SK-N-SH treated with all-trans-retinoic acid at 6 μM for 48 hours (cell line): ENCODE data around the gene LYPD6B.

Experiments
- ATAC-seq: fragments of 200-7000 bp; cut with Tn5 transposase; 3 replicates; pipeline ENCODE4 v1.9.1; 2020; ENCODE audit warnings: mild to moderate bottlenecking, moderate library complexity
- ARNTL ChIP-seq: fragments of 450-650 bp; formaldehyde crosslinking; IDR thresholded peaks from 2 replicates; pipeline ENCODE4 v1.5.0; 2020; ENCODE audit warnings: low read depth, mild to moderate bottlenecking, moderate library complexity, borderline replicate concordance
- BACH2 ChIP-seq: fragments of 250-450 bp; sonication (Bioruptor Pico); IDR thresholded peaks from 2 replicates; pipeline ENCODE4 v1.9.0; 2021; ENCODE audit warnings: mild to moderate bottlenecking, borderline replicate concordance
- CSDC2 ChIP-seq: fragments of 250-450 bp; sonication (Bioruptor Pico); IDR thresholded peaks from 2 replicates; pipeline ENCODE4 v1.5.0; 2020; ENCODE audit warnings: mild to moderate bottlenecking, moderate library complexity
- ESRRG ChIP-seq: fragments of 250-450 bp; sonication (Bioruptor Pico); IDR thresholded peaks from 2 replicates; pipeline ENCODE4 v1.6.1; 2021; ENCODE audit warnings: mild to moderate bottlenecking
- GLIS3 ChIP-seq: fragments of 250-450 bp; sonication (Bioruptor Pico); IDR thresholded peaks from 2 replicates; pipeline ENCODE4 v1.5.0; 2020; ENCODE audit warnings: mild to moderate bottlenecking, moderate library complexity
- ISL1 ChIP-seq: fragments of 250-450 bp; sonication (Bioruptor Pico); IDR thresholded peaks from 2 replicates; pipeline ENCODE4 v2.1.2; 2022; ENCODE audit warnings: mild to moderate bottlenecking, moderate library complexity
- PATZ1 ChIP-seq: fragments of 250-450 bp; sonication (Bioruptor Pico); IDR thresholded peaks from 2 replicates; pipeline ENCODE4 v1.8.0; 2020; ENCODE audit warnings: mild to moderate bottlenecking, moderate library complexity, borderline replicate concordance
- RARB ChIP-seq: fragments of 250-450 bp; sonication (Bioruptor Pico); IDR thresholded peaks from 2 replicates; pipeline ENCODE4 v1.8.0; 2021; ENCODE audit warnings: mild to moderate bottlenecking, moderate library complexity
- TCF4 ChIP-seq: fragments of 250-450 bp; sonication (Bioruptor Pico); IDR thresholded peaks from 2 replicates; pipeline ENCODE4 v1.8.0; 2021; ENCODE audit warnings: mild to moderate bottlenecking, moderate library complexity, borderline replicate concordance
- TOX ChIP-seq: fragments of 250-450 bp; sonication (Bioruptor Pico); IDR thresholded peaks from 2 replicates; pipeline ENCODE4 v1.8.0; 2021; ENCODE audit warnings: mild to moderate bottlenecking, moderate library complexity, borderline replicate concordance
- ZFP3 ChIP-seq: fragments of 250-450 bp; sonication (Bioruptor Pico); IDR thresholded peaks from 2 replicates; pipeline ENCODE4 v1.5.0; 2020; ENCODE audit warnings: mild to moderate bottlenecking, moderate library complexity
- ZFP30 ChIP-seq: fragments of 450-650 bp; formaldehyde crosslinking; IDR thresholded peaks from 2 replicates; pipeline ENCODE4 v1.5.0; 2022; ENCODE audit warnings: mild to moderate bottlenecking, moderate library complexity
- ZNF565 ChIP-seq: fragments of 450-650 bp; formaldehyde crosslinking; conservative IDR thresholded peaks from 2 replicates; pipeline ENCODE4 v1.5.0; 2020; ENCODE audit warnings: low read depth, mild to moderate bottlenecking, moderate library complexity
- ZNF70 ChIP-seq: fragments of 450-650 bp; formaldehyde crosslinking; IDR thresholded peaks from 2 replicates; pipeline ENCODE4 v1.5.0; 2020; ENCODE audit warnings: mild to moderate bottlenecking, moderate library complexity
- TF ChIP-seq, protein P1 (sequence below): fragments of 250-450 bp; sonication (Bioruptor Pico); IDR thresholded peaks from 2 replicates; pipeline ENCODE4 v1.5.0; 2020; ENCODE audit warnings: mild to moderate bottlenecking, moderate library complexity
- TF ChIP-seq, protein P2 (sequence below): fragments of 250-450 bp; sonication (Bioruptor Pico); IDR thresholded peaks from 2 replicates; pipeline ENCODE4 v1.5.1; 2020; ENCODE audit warnings: low read depth, mild to moderate bottlenecking, moderate library complexity
- TF ChIP-seq, protein P3 (sequence below): fragments of 250-450 bp; sonication (Bioruptor Pico); IDR thresholded peaks from 2 replicates; pipeline ENCODE4 v1.8.0; 2021; ENCODE audit warnings: low read depth, mild to moderate bottlenecking, moderate library complexity, borderline replicate concordance

LYPD6B gene

DNA sequence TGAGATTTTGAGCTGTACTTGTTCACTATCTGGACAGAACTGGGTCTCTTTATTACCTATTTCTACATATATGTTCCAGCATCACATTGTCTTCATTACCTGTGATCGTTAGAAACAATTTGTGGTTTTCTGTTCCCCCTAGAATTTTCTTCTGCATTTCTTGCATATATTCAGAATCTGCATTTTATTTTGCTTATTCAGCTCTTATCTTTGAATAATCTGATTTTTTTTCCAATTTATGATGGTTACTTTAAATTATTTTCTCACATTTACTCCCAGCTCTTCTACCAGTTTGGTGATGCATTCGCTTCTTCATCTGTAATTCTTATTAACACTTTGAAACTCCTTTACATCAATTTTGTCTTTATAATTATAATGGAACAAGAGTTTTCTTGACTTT, 55.1 kb downstream of the LYPD6B start (continued):
- TF ChIP-seq, protein P1, sequence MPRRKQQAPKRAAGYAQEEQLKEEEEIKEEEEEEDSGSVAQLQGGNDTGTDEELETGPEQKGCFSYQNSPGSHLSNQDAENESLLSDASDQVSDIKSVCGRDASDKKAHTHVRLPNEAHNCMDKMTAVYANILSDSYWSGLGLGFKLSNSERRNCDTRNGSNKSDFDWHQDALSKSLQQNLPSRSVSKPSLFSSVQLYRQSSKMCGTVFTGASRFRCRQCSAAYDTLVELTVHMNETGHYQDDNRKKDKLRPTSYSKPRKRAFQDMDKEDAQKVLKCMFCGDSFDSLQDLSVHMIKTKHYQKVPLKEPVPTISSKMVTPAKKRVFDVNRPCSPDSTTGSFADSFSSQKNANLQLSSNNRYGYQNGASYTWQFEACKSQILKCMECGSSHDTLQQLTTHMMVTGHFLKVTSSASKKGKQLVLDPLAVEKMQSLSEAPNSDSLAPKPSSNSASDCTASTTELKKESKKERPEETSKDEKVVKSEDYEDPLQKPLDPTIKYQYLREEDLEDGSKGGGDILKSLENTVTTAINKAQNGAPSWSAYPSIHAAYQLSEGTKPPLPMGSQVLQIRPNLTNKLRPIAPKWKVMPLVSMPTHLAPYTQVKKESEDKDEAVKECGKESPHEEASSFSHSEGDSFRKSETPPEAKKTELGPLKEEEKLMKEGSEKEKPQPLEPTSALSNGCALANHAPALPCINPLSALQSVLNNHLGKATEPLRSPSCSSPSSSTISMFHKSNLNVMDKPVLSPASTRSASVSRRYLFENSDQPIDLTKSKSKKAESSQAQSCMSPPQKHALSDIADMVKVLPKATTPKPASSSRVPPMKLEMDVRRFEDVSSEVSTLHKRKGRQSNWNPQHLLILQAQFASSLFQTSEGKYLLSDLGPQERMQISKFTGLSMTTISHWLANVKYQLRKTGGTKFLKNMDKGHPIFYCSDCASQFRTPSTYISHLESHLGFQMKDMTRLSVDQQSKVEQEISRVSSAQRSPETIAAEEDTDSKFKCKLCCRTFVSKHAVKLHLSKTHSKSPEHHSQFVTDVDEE = no peak
- TF ChIP-seq ZFP3 (no peak), BACH2 (CRISPR knock-in tag) (no peak), ZFP30 (CRISPR knock-in tag) (no peak), ISL1 (CRISPR knock-in tag) (no peak), RARB (no peak), ARNTL (CRISPR knock-in tag) (no peak), ZNF70 (CRISPR knock-in tag) (no peak), TOX (CRISPR knock-in tag) (no peak)
- TF ChIP-seq, protein P2, sequence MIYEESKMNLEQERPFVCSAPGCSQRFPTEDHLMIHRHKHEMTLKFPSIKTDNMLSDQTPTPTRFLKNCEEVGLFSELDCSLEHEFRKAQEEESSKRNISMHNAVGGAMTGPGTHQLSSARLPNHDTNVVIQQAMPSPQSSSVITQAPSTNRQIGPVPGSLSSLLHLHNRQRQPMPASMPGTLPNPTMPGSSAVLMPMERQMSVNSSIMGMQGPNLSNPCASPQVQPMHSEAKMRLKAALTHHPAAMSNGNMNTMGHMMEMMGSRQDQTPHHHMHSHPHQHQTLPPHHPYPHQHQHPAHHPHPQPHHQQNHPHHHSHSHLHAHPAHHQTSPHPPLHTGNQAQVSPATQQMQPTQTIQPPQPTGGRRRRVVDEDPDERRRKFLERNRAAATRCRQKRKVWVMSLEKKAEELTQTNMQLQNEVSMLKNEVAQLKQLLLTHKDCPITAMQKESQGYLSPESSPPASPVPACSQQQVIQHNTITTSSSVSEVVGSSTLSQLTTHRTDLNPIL (CRISPR knock-in tag) = no peak

DNA sequence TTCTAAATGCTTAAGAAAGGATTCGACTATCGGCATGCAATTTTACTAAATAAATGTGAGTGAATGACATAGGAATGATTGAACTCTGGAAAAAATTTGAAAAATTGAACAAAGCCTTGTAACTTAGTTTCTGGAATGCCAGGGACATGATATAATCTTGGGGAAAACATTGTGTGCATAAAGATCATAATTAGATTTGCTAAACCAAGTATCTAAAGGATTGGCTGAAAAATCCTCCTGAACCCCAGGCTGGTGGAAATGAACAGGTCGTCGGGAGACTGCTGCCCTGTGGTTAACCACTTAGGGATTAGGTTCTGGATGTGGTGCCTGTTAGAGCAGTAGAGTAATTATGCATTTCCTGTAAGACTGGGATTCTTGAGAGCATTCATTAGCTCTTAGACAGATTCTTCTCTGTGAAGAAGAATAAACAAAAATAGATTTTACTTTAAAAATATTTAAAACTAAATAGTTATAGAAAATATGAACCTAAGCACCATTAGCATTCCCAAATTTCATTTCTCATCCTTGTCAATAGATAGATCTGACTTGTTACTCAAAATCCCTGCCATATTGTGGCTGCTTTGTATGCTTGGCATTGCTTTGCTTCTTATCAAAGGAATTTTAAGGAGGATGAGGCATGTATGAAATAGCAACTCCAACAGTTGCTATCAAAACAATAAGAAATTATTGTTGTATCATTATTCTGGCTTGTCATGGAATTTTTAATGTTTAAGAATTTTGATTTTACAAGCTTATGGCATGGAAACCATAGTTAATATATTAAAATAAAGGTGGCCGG, 55.9 kb downstream of the LYPD6B start:
- TF ChIP-seq, protein P2 (CRISPR knock-in tag) = peak; percentile 87
- TF ChIP-seq CSDC2 (CRISPR knock-in tag) (peak; percentile 60; the same call in 1 of the 2 replicates), GLIS3 (no peak), PATZ1 (no peak), ISL1 (CRISPR knock-in tag) (peak; percentile 78), TCF4 (CRISPR knock-in tag) (no peak), ESRRG (CRISPR knock-in tag) (no peak)
- peak; percentile 82 for ATAC-seq

DNA sequence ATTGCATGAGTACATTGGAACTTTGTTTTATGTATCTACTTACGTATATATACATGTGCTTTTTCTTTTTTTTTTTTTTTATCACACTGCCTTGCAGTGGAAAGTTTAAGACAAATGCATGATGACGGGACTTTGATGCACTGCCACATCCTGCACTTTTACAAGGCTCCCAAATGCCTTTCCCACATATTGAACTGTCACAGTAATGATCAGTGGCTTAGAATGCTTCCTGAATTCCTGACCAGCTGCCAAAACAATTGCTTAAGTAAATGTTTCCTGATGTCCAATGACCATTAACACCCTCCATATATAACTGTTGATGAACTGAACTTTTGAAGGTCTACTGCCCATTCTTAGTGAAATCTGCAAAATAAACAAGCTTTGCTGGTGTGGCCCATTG, 60.2 kb downstream of the LYPD6B start:
- TF ChIP-seq ZNF565 (no peak), ESRRG (CRISPR knock-in tag) (no peak), ISL1 (CRISPR knock-in tag) (peak; percentile 72), TOX (CRISPR knock-in tag) (peak; percentile 86)
- peak; percentile 70 for ATAC-seq

- ATAC-seq = peak; percentile 18
- TF ChIP-seq CSDC2 (CRISPR knock-in tag) = no peak
- TF ChIP-seq, protein P2 (CRISPR knock-in tag) = no peak
- TF ChIP-seq, protein P3, sequence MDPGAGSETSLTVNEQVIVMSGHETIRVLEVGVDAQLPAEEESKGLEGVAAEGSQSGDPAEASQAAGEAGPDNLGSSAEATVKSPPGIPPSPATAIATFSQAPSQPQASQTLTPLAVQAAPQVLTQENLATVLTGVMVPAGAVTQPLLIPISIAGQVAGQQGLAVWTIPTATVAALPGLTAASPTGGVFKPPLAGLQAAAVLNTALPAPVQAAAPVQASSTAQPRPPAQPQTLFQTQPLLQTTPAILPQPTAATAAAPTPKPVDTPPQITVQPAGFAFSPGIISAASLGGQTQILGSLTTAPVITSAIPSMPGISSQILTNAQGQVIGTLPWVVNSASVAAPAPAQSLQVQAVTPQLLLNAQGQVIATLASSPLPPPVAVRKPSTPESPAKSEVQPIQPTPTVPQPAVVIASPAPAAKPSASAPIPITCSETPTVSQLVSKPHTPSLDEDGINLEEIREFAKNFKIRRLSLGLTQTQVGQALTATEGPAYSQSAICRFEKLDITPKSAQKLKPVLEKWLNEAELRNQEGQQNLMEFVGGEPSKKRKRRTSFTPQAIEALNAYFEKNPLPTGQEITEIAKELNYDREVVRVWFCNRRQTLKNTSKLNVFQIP (CRISPR knock-in tag) = no peak
These were observed 60.8 kb downstream of the LYPD6B start for GRCh38 chr2:149099298-149099697.
